HCT116 (cell line): ENCODE results near the gene OR4E2.

Experiments
- CEBPB ChIP-seq: IDR thresholded peaks from 2 replicates; pipeline ENCODE4 v1.6.1; 2012; ENCODE audit warnings: low read depth
- CTCF ChIP-seq, 3 experiments: fragments of 200-600 bp in 1 of 3; sonication (generic) in 1 of 3; IDR thresholded peaks in 2 of 3; conservative IDR thresholded peaks in 1 of 3; 2 replicates each; pipeline ENCODE4 v1.5.1; 2012 to 2017; ENCODE audit warnings: low read depth in 2 of 3, low read length in 2 of 3, antibody characterized with exemption in 1 of 3, borderline replicate concordance in 1 of 3, control low read depth in 1 of 3, mild to moderate bottlenecking in 1 of 3, mixed read lengths in 1 of 3, mixed run types in 1 of 3, moderate library complexity in 1 of 3; ENCODE audit not compliant: insufficient read depth in 1 of 3
- ELF1 ChIP-seq: IDR thresholded peaks from 2 replicates; pipeline ENCODE4 v1.6.1; 2012; ENCODE audit warnings: low read depth, borderline replicate concordance
- EZH2 ChIP-seq: fragments of 200-600 bp; sonication (generic); IDR thresholded peaks from 2 replicates; pipeline ENCODE4 v1.6.1; 2017; ENCODE audit warnings: antibody characterized with exemption, mixed run types
- EZH2phosphoT487 ChIP-seq: fragments of 200-600 bp; IDR thresholded peaks from 2 replicates; pipeline ENCODE4 v1.6.1; 2018; ENCODE audit warnings: antibody characterized with exemption, borderline replicate concordance
- POLR2A ChIP-seq: IDR thresholded peaks from 2 replicates; pipeline ENCODE4 v1.7.0; 2011; ENCODE audit warnings: borderline replicate concordance; ENCODE audit not compliant: insufficient read depth, insufficient read length; ENCODE audit errors: extremely low read depth
- RAD21 ChIP-seq: IDR thresholded peaks from 2 replicates; pipeline ENCODE4 v1.6.1; 2012; ENCODE audit warnings: low read depth, mild to moderate bottlenecking
- SIN3A ChIP-seq: IDR thresholded peaks from 2 replicates; pipeline ENCODE4 v1.6.1; 2012; ENCODE audit warnings: low read depth
- SP1 ChIP-seq: IDR thresholded peaks from 2 replicates; pipeline ENCODE4 v1.6.1; 2012; ENCODE audit warnings: low read depth
- TCF7L2 ChIP-seq: IDR thresholded peaks from 2 replicates; pipeline ENCODE4 v1.7.0; 2011; ENCODE audit warnings: borderline replicate concordance, inconsistent platforms; ENCODE audit not compliant: insufficient read depth, insufficient read length; ENCODE audit errors: extremely low read depth
- ZFX ChIP-seq: fragments of 450-650 bp; IDR thresholded peaks from 2 replicates; pipeline ENCODE4 v1.6.1; 2017

GRCh38 chr14:21642683-21643082, 11.0 kb upstream of the OR4E2 start:
- TF ChIP-seq CTCF (IDR thresholded peaks at IDR 0.05 in 2 of 3, conservative IDR thresholded peaks at IDR 0.05 in 1 of 3; ENCODE audit: borderline replicate concordance in 1 of 3, insufficient read depth in 1 of 3, low read depth in 2 of 3, low read length in 2 of 3) (no peak), RAD21 (no peak), SIN3A (no peak), ELF1 (no peak), CEBPB (no peak), POLR2A (no peak), EZH2 (no peak), ZFX (no peak), EZH2phosphoT487 (no peak), SP1 (no peak), TCF7L2 (no peak)
